Lower leg skin (tissue), 4 donors: Measurements from ENCODE around the gene SORCS2. TPM values are rescaled to one million over a fixed set of nuclear protein-coding genes. Genes with fewer than 3 reads are reported as not detected.

Experiments
- DNase-seq, 2 donors: peaks; one replicate each; pipeline ENCODE4 v3.0.0-alpha.2; 2019; ENCODE audit warnings: low spot score in 2 of 2
- H3K4me3 ChIP-seq: fragments of 200-600 bp; sonication (generic); 2 replicates; pipeline ENCODE4 v1.5.1; 2017; ENCODE audit warnings: mild to moderate bottlenecking, low read depth; ENCODE audit not compliant: poor library complexity, severe bottlenecking
- POLR2A ChIP-seq, 2 donors: fragments of 450-650 bp; IDR thresholded peaks; one replicate each; pipeline ENCODE4 v1.6.1; 2016 to 2017; ENCODE audit warnings: antibody characterized with exemption in 2 of 2, mild to moderate bottlenecking in 1 of 2, moderate library complexity in 1 of 2
- WGBS, 2 donors: methylation state at CpG; one replicate each; pipeline ENCODE4 v1.1.5; 2018; 5-methylcytosine and 5-hydroxymethylcytosine counted together
- intact Hi-C: fragments of 100-400 bp; cut with DNase I; formaldehyde crosslinking; loops from one replicate; pipeline ENCODE4 v1.15.0; 2023; ENCODE audit warnings: low total_unique reads
- total RNA-seq, 4 donors: library from RNA; depleted of rRNA; stranded (reverse); fragments of >200 nt; gene quantifications; one replicate each; pipeline ENCODE4 v1.1.0, GENCODE V29; 2016
- TF ChIP-seq, protein P1 (sequence below), 3 donors: fragments of 450-650 bp; IDR thresholded peaks; one replicate each; pipeline ENCODE4 v1.5.1; 2016; ENCODE audit warnings: antibody characterized with exemption in 3 of 3, mild to moderate bottlenecking in 3 of 3, moderate library complexity in 2 of 3

SORCS2 gene
- total RNA-seq, 4 donors from 2014 or later: 1.1 to 6.4 (median 1.5) TPM

DNA sequence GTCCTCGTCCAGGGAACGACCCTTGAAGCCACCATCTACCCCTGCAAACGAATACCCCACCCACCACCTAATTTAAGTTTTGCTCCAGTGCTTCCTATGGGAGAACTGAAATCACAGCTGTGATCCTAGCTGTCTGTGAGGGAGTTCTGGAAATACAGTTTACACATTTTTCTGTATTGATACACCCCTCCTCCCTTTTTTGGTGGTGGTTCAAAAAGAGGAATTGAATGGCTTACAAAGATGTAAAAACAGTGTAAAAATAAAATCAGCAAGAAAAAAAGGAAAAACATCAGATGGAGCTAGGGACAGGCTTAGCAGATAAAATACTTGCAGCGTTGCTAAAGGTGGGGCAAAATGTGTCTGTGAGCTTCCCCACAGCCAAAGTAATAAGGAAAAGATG lies 86.6 kb downstream of the SORCS2 start:
- 77 to 86% methylated on average over 4 of the region's 4 CpGs for WGBS, 2 donors
- TF ChIP-seq POLR2A (IDR thresholded peaks at IDR 0.05): no peak
- intact Hi-C loops: no loop called here
- no peak for DNase-seq
- H3K4me3 ChIP-seq: no peak overlapping the region

DNA sequence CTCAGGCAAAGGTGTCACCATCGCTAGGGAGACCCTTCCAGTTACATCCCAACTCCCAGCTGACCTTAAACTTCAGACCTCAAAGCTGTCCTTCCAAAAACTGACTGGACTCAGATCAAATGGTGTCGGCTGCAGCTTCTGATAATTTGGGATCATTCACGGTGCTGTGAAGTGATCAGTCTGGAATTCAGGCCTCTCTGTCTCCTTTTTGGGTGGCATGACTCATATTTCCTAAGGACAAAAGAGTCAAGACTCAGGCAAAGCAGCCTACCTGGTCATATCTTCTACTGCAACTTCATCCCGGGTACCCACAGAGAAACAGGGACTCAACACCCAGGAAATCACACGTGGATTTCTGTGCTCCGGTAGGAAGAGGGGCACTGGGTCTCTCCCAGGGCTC lies 87.6 kb downstream of the SORCS2 start:
- intact Hi-C loops: no loop called here
- no peak overlapping the region for H3K4me3 ChIP-seq
- no peak for DNase-seq
- no peak for TF ChIP-seq POLR2A (IDR thresholded peaks at IDR 0.05)
- TF ChIP-seq, protein P1, sequence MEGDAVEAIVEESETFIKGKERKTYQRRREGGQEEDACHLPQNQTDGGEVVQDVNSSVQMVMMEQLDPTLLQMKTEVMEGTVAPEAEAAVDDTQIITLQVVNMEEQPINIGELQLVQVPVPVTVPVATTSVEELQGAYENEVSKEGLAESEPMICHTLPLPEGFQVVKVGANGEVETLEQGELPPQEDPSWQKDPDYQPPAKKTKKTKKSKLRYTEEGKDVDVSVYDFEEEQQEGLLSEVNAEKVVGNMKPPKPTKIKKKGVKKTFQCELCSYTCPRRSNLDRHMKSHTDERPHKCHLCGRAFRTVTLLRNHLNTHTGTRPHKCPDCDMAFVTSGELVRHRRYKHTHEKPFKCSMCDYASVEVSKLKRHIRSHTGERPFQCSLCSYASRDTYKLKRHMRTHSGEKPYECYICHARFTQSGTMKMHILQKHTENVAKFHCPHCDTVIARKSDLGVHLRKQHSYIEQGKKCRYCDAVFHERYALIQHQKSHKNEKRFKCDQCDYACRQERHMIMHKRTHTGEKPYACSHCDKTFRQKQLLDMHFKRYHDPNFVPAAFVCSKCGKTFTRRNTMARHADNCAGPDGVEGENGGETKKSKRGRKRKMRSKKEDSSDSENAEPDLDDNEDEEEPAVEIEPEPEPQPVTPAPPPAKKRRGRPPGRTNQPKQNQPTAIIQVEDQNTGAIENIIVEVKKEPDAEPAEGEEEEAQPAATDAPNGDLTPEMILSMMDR (IDR thresholded peaks at IDR 0.05): no peak
- 48 to 56% methylated on average over 6 of the region's 6 CpGs for WGBS, 2 donors

DNA sequence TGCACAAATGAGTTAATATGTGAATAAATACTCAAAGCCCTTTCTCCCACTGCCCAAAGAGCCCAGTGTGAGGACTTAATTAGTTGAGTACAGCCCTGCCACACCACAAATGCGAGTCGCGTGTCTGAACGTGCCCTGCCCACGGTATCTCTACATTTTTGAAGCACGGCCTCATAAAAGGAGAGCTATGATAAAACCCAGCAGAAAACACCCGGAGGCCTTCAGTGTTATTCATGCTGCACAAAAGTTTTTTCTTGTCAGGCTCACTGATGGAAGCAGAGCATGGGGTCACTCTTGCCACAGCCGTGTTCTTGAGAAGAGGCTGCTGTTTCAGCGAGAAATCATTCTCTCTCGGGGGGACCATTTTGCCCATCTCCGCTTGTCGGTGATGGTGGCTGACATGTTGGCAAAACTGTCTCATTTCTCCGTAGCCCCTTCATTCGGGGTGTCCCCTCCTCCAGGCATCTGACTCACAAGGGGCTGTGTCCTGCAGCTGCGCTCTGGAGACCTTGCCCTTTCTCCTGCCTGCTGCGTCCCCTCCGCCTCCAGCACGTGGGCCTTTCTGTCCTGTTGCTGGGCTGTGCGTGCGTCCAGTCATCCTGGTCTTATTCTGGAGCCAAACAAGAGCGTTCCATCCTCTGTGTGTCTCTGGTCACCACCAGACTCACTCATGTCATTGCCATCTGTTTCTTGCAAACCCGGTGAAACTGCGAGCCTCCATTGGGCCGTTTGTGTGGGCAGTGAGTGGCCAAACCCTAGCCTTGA lies 88.8 kb downstream of the SORCS2 start:
- DNase-seq: peak in 1 of 2 donors; percentile 30
- WGBS, 2 donors: 56 to 65% methylated on average over 24 of the region's 24 CpGs
- intact Hi-C loops: no loop called here
- H3K4me3 ChIP-seq: no peak overlapping the region
- TF ChIP-seq, protein P1 (IDR thresholded peaks at IDR 0.05): no peak
- TF ChIP-seq POLR2A (IDR thresholded peaks at IDR 0.05): no peak

DNA sequence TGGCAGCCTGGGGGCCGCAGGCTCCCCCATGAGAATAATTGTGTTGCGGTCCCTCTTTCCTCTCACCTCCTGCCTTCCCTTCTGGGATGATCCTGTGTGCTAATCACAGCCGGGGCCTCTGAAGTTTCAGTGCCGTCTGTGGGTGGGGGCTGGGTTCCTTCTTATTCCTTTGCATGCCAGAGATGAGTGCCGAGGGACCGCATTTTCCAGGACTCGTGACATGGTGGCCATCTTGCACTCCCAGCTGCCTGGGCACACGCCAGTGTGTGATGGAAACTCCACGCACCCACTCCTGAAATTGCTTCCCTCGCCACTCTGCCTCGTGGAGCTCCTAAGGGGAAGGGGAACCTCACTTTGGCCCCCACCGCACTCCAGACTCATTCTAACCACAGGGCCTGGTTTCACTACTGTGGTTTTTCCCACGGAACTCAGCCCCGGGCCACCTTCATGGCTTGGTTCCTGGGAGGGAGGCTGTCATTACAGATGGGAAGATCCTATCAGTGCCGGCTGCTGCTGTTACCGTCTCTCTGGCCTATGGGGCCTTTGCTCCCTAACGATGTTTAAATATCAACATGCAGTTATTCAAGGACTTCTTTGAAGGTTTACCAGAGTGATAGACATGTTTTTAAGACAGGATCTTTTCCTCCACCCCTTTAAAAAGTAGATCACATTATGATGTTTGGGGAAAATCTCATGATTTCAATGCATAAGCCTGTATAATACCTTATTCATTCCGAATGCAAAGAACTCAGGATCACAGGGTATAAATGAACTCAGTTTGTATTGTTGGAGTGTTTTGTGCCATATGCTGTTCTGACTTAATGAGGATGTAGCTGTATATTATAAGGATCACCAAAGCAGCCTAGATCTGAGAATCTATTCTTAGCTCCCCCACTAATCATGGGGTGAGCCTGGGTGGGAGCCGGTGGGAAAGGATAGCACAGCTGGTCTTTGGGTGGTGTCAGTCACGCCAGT lies 89.6 kb downstream of the SORCS2 start:
- intact Hi-C loops: no loop called here
- no peak for DNase-seq
- H3K4me3 ChIP-seq: no peak overlapping the region
- WGBS, 2 donors: 51 to 54% methylated on average over 19 to 20 of the region's 20 CpGs
- TF ChIP-seq POLR2A (IDR thresholded peaks at IDR 0.05): no peak

DNA sequence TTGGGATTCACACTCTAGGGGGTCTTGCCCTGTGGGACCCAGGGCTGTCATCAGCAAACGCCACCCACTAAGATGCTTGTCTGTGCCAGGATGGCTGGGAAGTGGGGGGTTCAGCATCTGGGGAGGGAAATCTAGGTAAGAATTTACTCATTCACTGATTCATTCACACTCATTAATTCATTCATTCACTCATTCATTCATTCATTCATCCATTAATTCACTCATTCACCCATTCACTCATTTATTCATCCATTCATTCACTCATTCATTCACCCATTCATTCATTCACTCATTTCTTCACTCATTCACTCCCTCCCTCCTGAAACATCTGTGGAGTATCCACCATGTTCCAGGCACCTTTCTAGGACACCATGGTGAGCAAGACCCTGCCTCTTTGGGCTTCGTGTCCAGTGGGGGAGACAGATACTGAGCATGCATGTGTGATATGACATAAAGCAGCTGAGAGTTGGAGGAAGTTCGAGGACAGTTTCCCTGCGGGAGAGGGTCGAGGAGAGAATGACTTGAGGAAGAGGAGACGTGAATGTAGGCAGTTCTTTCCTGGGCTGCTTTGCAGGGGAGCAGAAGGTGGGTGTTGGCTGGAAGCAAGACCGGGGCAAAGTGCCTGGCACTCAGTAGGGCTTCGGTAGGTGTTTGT lies 90.6 kb downstream of the SORCS2 start:
- no peak for DNase-seq
- 79 to 86% methylated on average over 8 of the region's 8 CpGs for WGBS, 2 donors
- TF ChIP-seq, protein P1 (IDR thresholded peaks at IDR 0.05): no peak
- no peak for TF ChIP-seq POLR2A (IDR thresholded peaks at IDR 0.05)
- intact Hi-C loops: no loop called here
- no peak overlapping the region for H3K4me3 ChIP-seq

DNA sequence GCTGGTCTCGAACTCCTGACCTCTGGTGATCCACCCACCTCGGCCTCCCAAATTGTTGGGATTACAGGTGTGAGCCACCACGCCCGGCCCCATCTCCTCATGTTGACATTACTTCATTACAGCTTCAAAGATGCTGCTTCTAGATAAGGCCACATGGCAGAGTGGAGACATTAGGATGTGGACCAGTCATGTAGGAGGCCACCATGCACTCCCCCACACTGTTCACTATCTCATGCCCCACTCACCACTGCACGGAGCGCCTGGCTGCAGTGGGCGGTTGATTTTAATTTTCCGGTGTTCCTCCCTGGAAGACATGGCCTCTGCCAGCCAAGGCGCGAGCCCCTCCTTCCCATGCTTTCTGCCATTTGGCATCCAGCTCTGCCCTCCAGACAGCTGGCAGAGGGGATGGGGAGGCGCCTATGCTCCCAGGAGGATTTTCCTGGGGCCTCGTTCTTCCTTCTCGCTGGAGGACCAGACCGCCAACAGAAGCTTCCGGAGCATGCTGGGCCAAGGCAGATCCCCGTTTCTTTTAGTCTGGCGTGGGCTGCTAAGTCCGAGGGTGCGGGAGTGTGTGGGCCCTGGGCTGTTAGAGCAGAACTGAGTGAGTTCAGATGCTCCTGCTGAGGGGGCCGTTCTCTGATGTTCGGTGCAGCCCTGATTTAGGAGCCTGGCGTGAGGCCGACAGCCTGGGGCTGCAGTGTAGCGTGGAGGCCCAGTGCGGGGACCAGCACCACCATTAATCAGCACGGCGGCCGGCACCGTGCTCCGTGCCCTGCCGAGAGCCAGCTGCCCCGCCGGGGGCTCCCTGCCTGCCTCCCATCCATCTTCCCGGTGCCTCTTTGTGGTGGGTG lies 93.1 kb downstream of the SORCS2 start:
- TF ChIP-seq, protein P1 (IDR thresholded peaks at IDR 0.05): no peak
- TF ChIP-seq POLR2A (IDR thresholded peaks at IDR 0.05): no peak
- 34 to 50% methylated on average over 23 to 27 of the region's 34 CpGs for WGBS, 2 donors
- intact Hi-C loops: loop anchor here (5.0 kb wide), 1 partner anchor 88 kb away; no protein-coding TSS in a partner anchor
- no peak overlapping the region for H3K4me3 ChIP-seq
- DNase-seq: no peak
